SK-N-SH treated with all-trans-retinoic acid at 6 μM for 48 hours (cell line): Measurements from ENCODE around the gene ADK.
"Not testable (repeated sequence)": the region's sequence is repeated elsewhere in the genome, so short reads cannot be mapped to it uniquely, and the experiment has no call there.

Experiments
- ATAC-seq: fragments of 200-7000 bp; cut with Tn5 transposase; 3 replicates; pipeline ENCODE4 v1.9.1; 2020; ENCODE audit warnings: mild to moderate bottlenecking, moderate library complexity
- ARNTL ChIP-seq: fragments of 450-650 bp; formaldehyde crosslinking; IDR thresholded peaks from 2 replicates; pipeline ENCODE4 v1.5.0; 2020; ENCODE audit warnings: low read depth, mild to moderate bottlenecking, moderate library complexity, borderline replicate concordance
- BACH2 ChIP-seq: fragments of 250-450 bp; sonication (Bioruptor Pico); IDR thresholded peaks from 2 replicates; pipeline ENCODE4 v1.9.0; 2021; ENCODE audit warnings: mild to moderate bottlenecking, borderline replicate concordance
- CREB5 ChIP-seq: fragments of 250-450 bp; sonication (Bioruptor Pico); IDR thresholded peaks from 2 replicates; pipeline ENCODE4 v1.5.1; 2020; ENCODE audit warnings: low read depth, mild to moderate bottlenecking, moderate library complexity
- CSRNP3 ChIP-seq: fragments of 250-450 bp; sonication (Bioruptor Pico); IDR thresholded peaks from 2 replicates; pipeline ENCODE4 v1.5.1; 2021; ENCODE audit warnings: mild to moderate bottlenecking, moderate library complexity
- GLIS3 ChIP-seq: fragments of 250-450 bp; sonication (Bioruptor Pico); IDR thresholded peaks from 2 replicates; pipeline ENCODE4 v1.5.0; 2020; ENCODE audit warnings: mild to moderate bottlenecking, moderate library complexity
- OSR1 ChIP-seq: fragments of 250-450 bp; sonication (Bioruptor Pico); IDR thresholded peaks from 2 replicates; pipeline ENCODE4 v1.8.0; 2022; ENCODE audit warnings: moderate library complexity, mild to moderate bottlenecking, inconsistent platforms
- PPARA ChIP-seq: fragments of 250-450 bp; sonication (Bioruptor Pico); IDR thresholded peaks from 2 replicates; pipeline ENCODE4 v1.5.0; 2020; ENCODE audit warnings: mild to moderate bottlenecking, borderline replicate concordance
- RARB ChIP-seq: fragments of 250-450 bp; sonication (Bioruptor Pico); IDR thresholded peaks from 2 replicates; pipeline ENCODE4 v1.8.0; 2021; ENCODE audit warnings: mild to moderate bottlenecking, moderate library complexity
- SNAI2 ChIP-seq: fragments of 250-450 bp; sonication (Bioruptor Pico); IDR thresholded peaks from 2 replicates; pipeline ENCODE4 v1.5.0; 2020; ENCODE audit warnings: mild to moderate bottlenecking, moderate library complexity
- TCF4 ChIP-seq: fragments of 250-450 bp; sonication (Bioruptor Pico); IDR thresholded peaks from 2 replicates; pipeline ENCODE4 v1.8.0; 2021; ENCODE audit warnings: mild to moderate bottlenecking, moderate library complexity, borderline replicate concordance
- TOX ChIP-seq: fragments of 250-450 bp; sonication (Bioruptor Pico); IDR thresholded peaks from 2 replicates; pipeline ENCODE4 v1.8.0; 2021; ENCODE audit warnings: mild to moderate bottlenecking, moderate library complexity, borderline replicate concordance
- ZFP3 ChIP-seq: fragments of 250-450 bp; sonication (Bioruptor Pico); IDR thresholded peaks from 2 replicates; pipeline ENCODE4 v1.5.0; 2020; ENCODE audit warnings: mild to moderate bottlenecking, moderate library complexity
- ZFP30 ChIP-seq: fragments of 450-650 bp; formaldehyde crosslinking; IDR thresholded peaks from 2 replicates; pipeline ENCODE4 v1.5.0; 2022; ENCODE audit warnings: mild to moderate bottlenecking, moderate library complexity
- ZNF565 ChIP-seq: fragments of 450-650 bp; formaldehyde crosslinking; conservative IDR thresholded peaks from 2 replicates; pipeline ENCODE4 v1.5.0; 2020; ENCODE audit warnings: low read depth, mild to moderate bottlenecking, moderate library complexity
- ZNF8 ChIP-seq: fragments of 450-650 bp; formaldehyde crosslinking; IDR thresholded peaks from 2 replicates; pipeline ENCODE4 v1.5.0; 2020; ENCODE audit warnings: mild to moderate bottlenecking, moderate library complexity
- TF ChIP-seq, protein P1 (sequence below): fragments of 250-450 bp; sonication (Bioruptor Pico); IDR thresholded peaks from 2 replicates; pipeline ENCODE4 v1.5.0; 2020; ENCODE audit warnings: mild to moderate bottlenecking, moderate library complexity
- TF ChIP-seq, protein P2 (sequence below): fragments of 250-450 bp; sonication (Bioruptor Pico); IDR thresholded peaks from 2 replicates; pipeline ENCODE4 v1.8.0; 2020; ENCODE audit warnings: mild to moderate bottlenecking, moderate library complexity, borderline replicate concordance
- TF ChIP-seq, protein P3 (sequence below): fragments of 250-450 bp; sonication (Bioruptor Pico); IDR thresholded peaks from 2 replicates; pipeline ENCODE4 v1.8.0; 2021; ENCODE audit warnings: low read depth, mild to moderate bottlenecking, moderate library complexity, borderline replicate concordance

The ADK gene

DNA sequence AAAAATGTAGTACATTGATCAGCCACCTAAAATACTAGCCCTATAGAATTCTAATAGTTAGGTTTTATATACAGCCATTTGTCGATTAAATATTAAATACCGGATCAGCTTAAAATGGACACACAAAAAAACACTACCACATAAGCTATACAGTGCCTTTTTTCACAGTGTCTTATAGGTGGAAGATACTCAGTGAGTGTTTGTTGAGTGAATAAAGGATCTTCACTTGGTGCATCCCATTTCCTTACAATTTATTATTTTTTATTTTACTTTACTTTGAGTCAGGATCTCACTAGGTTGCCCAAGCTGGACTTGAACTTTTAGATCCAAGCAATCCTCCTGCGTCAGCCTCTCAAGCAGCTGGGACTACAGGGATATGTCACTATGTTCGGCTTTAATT lies 340.0 kb downstream of the ADK start:
- TF ChIP-seq, protein P1, sequence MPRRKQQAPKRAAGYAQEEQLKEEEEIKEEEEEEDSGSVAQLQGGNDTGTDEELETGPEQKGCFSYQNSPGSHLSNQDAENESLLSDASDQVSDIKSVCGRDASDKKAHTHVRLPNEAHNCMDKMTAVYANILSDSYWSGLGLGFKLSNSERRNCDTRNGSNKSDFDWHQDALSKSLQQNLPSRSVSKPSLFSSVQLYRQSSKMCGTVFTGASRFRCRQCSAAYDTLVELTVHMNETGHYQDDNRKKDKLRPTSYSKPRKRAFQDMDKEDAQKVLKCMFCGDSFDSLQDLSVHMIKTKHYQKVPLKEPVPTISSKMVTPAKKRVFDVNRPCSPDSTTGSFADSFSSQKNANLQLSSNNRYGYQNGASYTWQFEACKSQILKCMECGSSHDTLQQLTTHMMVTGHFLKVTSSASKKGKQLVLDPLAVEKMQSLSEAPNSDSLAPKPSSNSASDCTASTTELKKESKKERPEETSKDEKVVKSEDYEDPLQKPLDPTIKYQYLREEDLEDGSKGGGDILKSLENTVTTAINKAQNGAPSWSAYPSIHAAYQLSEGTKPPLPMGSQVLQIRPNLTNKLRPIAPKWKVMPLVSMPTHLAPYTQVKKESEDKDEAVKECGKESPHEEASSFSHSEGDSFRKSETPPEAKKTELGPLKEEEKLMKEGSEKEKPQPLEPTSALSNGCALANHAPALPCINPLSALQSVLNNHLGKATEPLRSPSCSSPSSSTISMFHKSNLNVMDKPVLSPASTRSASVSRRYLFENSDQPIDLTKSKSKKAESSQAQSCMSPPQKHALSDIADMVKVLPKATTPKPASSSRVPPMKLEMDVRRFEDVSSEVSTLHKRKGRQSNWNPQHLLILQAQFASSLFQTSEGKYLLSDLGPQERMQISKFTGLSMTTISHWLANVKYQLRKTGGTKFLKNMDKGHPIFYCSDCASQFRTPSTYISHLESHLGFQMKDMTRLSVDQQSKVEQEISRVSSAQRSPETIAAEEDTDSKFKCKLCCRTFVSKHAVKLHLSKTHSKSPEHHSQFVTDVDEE (CRISPR knock-in tag): no peak
- TF ChIP-seq ZNF8 (no peak), BACH2 (no peak), TOX (CRISPR knock-in tag) (no peak), RARB (no peak)
- TF ChIP-seq, protein P2, sequence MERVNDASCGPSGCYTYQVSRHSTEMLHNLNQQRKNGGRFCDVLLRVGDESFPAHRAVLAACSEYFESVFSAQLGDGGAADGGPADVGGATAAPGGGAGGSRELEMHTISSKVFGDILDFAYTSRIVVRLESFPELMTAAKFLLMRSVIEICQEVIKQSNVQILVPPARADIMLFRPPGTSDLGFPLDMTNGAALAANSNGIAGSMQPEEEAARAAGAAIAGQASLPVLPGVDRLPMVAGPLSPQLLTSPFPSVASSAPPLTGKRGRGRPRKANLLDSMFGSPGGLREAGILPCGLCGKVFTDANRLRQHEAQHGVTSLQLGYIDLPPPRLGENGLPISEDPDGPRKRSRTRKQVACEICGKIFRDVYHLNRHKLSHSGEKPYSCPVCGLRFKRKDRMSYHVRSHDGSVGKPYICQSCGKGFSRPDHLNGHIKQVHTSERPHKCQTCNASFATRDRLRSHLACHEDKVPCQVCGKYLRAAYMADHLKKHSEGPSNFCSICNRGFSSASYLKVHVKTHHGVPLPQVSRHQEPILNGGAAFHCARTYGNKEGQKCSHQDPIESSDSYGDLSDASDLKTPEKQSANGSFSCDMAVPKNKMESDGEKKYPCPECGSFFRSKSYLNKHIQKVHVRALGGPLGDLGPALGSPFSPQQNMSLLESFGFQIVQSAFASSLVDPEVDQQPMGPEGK (CRISPR knock-in tag): no peak

DNA sequence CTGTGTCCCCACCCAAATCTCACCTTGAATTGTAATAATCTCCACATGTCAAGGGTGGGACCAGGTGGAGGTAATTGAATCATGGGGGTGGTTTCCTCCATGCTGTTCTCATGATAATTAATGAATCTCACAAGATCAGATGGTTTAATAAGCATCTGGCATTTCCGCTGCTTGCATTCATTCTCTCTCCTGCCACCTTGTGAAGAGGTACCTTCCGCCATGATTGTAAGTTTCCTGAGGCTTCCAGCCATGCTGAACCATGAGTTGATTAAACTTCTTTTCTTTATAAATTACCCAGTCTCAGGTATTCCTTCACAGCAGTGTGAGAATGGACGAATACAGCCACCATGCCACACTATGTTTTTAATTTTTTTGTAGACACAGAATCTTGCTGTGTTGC lies 345.3 kb downstream of the ADK start:
- ATAC-seq: not testable (repeated sequence)

More for the DNA sequence above, 340.0 kb downstream of the ADK start:
- ATAC-seq: no peak

GRCh38 chr10:74498664-74499063 lies 347.6 kb downstream of the ADK start:
- ATAC-seq: not testable (repeated sequence)

DNA sequence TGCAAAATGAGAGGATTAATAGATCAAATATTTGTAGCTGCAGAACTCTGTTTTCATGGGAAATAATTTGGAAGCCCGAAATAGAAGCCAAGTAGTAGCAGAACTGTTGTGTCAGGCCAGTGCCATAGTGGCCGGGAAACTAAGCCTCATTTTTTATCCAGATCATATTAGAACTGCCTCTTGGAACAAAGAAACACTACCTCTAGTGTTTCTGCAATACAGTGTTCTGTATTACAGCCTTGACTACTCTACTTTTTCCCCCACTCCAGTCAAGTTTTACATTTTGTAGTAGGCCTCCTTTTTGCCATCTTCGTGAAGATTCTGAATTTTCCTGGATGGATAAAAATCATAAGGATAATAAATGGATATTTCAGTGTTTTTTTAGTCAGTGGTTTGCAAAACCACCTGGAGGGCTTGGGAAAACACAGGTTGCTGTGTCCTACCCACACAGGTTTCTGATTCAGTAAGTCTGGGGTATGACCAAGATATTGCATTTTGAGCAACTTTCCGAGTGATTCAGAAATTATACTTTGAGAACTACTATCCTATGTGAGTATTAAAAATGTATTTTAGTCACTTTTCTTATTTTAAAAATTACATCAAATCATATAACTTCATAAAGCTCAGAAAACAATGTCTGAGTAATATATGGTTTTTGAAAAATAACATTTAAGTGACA lies 349.1 kb downstream of the ADK start:
- TF ChIP-seq SNAI2: no peak
- no peak for TF ChIP-seq CREB5 (CRISPR knock-in tag)
- no peak for TF ChIP-seq ZFP3 (CRISPR knock-in tag)
- TF ChIP-seq ZNF565 (CRISPR knock-in tag): no peak
- no peak for TF ChIP-seq ARNTL
- TF ChIP-seq TCF4 (CRISPR knock-in tag): no peak
- no peak for TF ChIP-seq ZFP30 (CRISPR knock-in tag)
- TF ChIP-seq, protein P3, sequence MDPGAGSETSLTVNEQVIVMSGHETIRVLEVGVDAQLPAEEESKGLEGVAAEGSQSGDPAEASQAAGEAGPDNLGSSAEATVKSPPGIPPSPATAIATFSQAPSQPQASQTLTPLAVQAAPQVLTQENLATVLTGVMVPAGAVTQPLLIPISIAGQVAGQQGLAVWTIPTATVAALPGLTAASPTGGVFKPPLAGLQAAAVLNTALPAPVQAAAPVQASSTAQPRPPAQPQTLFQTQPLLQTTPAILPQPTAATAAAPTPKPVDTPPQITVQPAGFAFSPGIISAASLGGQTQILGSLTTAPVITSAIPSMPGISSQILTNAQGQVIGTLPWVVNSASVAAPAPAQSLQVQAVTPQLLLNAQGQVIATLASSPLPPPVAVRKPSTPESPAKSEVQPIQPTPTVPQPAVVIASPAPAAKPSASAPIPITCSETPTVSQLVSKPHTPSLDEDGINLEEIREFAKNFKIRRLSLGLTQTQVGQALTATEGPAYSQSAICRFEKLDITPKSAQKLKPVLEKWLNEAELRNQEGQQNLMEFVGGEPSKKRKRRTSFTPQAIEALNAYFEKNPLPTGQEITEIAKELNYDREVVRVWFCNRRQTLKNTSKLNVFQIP (CRISPR knock-in tag): no peak
- TF ChIP-seq OSR1: no peak
- TF ChIP-seq GLIS3: no peak
- no peak for TF ChIP-seq CSRNP3
- TF ChIP-seq, protein P1 (CRISPR knock-in tag): no peak
- TF ChIP-seq PPARA (CRISPR knock-in tag): no peak
- no peak for TF ChIP-seq RARB
- ATAC-seq: peak; percentile 39; the same call in 2 of the 3 replicates
